Common myeloid progenitor, CD34-positive (primary cell): ENCODE measurements around the gene SYT13.
"Not testable (repeated sequence)": the region's sequence is repeated elsewhere in the genome, so short reads cannot be mapped to it uniquely, and the experiment has no call there.

ENCODE experiments used
- CTCF ChIA-PET: fragments of 350-600 bp; sonication (Branson Sonifier 250); formaldehyde crosslinking; loops from one replicate; lab custom pipeline; 2021; ENCODE audit warnings: antibody characterized with exemption; lab: Charles Lee
- POLR2A ChIA-PET: fragments of 350-600 bp; sonication (Branson Sonifier 250); formaldehyde crosslinking; loops from one replicate; lab custom pipeline; 2021; ENCODE audit warnings: antibody characterized with exemption; lab: Charles Lee
- DNase-seq, 3 donors: peaks; one replicate each; pipeline versions ENCODE4 v3.0.0 to v3.0.0-alpha.2; 2013
- H3K27ac ChIP-seq, 2 experiments: 1 replicate in 1 of 2; 2 replicates in 1 of 2; pipeline ENCODE4 v1.7.0; 2013; ENCODE audit warnings: inconsistent platforms in 2 of 2, low read length in 2 of 2, mild to moderate bottlenecking in 2 of 2, low read depth in 1 of 2, moderate library complexity in 1 of 2; ENCODE audit not compliant: severe bottlenecking in 2 of 2, insufficient read depth in 1 of 2, poor library complexity in 1 of 2
- H3K27me3 ChIP-seq, 5 experiments: replicated peaks in 2 of 5; 1 replicate in 3 of 5; 2 replicates in 2 of 5; pipeline versions ENCODE4 v1.6.1 to v1.7.0; 2013; ENCODE audit warnings: low read length in 4 of 5, mild to moderate bottlenecking in 2 of 5, moderate library complexity in 2 of 5, inconsistent platforms in 1 of 5; ENCODE audit not compliant: insufficient read depth in 5 of 5, control insufficient read depth in 4 of 5
- H3K36me3 ChIP-seq, 4 experiments: 1 replicate in 2 of 4; 2 replicates in 2 of 4; pipeline versions ENCODE4 v1.6.1 to v1.7.0; 2013; ENCODE audit warnings: low read length in 3 of 4, control low read depth in 1 of 4, mild to moderate bottlenecking in 1 of 4; ENCODE audit not compliant: control insufficient read depth in 4 of 4, insufficient read depth in 4 of 4
- H3K4me1 ChIP-seq, 4 experiments: 1 replicate in 3 of 4; 2 replicates in 1 of 4; pipeline versions ENCODE4 v1.6.1 to v1.7.1; 2013; ENCODE audit warnings: low read length in 3 of 4, mild to moderate bottlenecking in 3 of 4, control low read depth in 1 of 4, inconsistent platforms in 1 of 4, moderate library complexity in 1 of 4; ENCODE audit not compliant: control insufficient read depth in 4 of 4, insufficient read depth in 4 of 4; ENCODE audit errors: control extremely low read depth in 1 of 4
- H3K4me3 ChIP-seq, 7 experiments: 1 replicate in 4 of 7; 2 replicates in 3 of 7; pipeline versions ENCODE4 v1.5.1 to v1.7.0; 2013; ENCODE audit warnings: mild to moderate bottlenecking in 7 of 7, low read length in 6 of 7, moderate library complexity in 6 of 7, inconsistent platforms in 2 of 7, low read depth in 2 of 7, control low read depth in 1 of 7; ENCODE audit not compliant: insufficient read depth in 4 of 7, control insufficient read depth in 1 of 7; ENCODE audit errors: extremely low read depth in 1 of 7
- H3K9me3 ChIP-seq, 5 experiments: 1 replicate in 4 of 5; 2 replicates in 1 of 5; pipeline versions ENCODE4 v1.6.1 to v1.7.1; 2013; ENCODE audit warnings: low read length in 4 of 5, mild to moderate bottlenecking in 2 of 5, inconsistent platforms in 1 of 5, low read depth in 1 of 5, moderate library complexity in 1 of 5; ENCODE audit not compliant: control insufficient read depth in 4 of 5, insufficient read depth in 2 of 5; ENCODE audit errors: control extremely low read depth in 1 of 5
- WGBS: methylation state at CpG from one replicate; pipeline ENCODE4 v1.1.5; 2013; ENCODE audit not compliant: insufficient coverage; 5-methylcytosine and 5-hydroxymethylcytosine counted together

SYT13 gene

DNA sequence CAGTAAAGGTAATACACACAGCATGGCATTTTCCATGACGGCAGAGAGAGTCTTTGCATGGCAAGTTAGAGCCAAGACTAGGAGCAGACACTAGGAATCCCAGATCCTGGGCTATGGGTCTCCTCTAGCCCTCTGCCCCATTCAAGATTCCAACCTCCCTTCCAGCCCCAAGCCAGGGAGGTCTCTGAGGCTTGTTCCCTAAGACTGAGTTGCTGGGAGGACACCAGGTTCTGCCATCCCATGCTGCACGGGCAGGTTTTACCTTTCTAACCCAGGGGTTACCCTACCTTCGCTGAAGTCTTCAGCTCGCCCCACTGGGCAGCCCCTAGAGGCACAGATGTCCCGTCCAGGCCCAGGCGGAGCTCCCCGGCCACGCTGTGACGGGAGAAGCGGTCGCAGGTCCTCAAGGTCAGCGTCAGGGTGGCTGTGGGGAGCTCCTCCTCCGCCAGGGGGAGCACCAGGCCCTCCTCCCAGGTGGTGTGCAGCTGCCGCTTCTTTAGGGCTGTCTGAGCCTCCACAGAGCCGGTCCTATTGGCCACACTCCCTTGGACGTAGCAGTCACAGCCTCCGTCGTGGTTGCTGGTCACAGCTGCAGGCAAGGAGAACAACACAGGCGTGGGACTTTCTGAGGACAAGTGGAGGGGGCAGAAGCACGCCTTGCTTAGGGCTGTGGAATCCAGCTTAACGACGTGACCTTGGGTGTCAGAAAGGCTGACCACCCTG, 33.8 kb downstream of the SYT13 start:
- H3K4me1 ChIP-seq = no peaks in the 10 kb centered on the region
- ChIA-PET POLR2A (interaction anchor here (0.5 kb wide), 1 partner anchor 33 kb away, joined by 3 read pairs; no protein-coding TSS in a partner anchor), CTCF (interaction anchor here (0.6 to 1.6 kb wide), 7 partner anchors 9 to 143 kb away, joined by 3 to 8 read pairs (median 5); no protein-coding TSS in a partner anchor)
- no peaks in the 10 kb centered on the region for H3K9me3 ChIP-seq
- 79% methylated on average over 18 of the region's 22 CpGs for WGBS
- H3K4me3 ChIP-seq = no peak overlapping the region
- peaks cover 0 to 2% (median 0%) of the 10 kb centered on the region in 5 experiments for H3K27me3 ChIP-seq
- DNase-seq = peak; percentile 14 to 36 (median 29)
- no peak overlapping the region for H3K27ac ChIP-seq
- H3K36me3 ChIP-seq = no peaks in the 10 kb centered on the region

- no peak overlapping the region for H3K27ac ChIP-seq
- CTCF ChIA-PET = interaction anchor here (0.8 to 2.2 kb wide), 7 partner anchors 12 to 140 kb away, joined by 3 to 5 read pairs (median 3); no protein-coding TSS in a partner anchor
- H3K4me3 ChIP-seq = no peak overlapping the region
- no peaks in the 10 kb centered on the region for H3K9me3 ChIP-seq
- no peaks in the 10 kb centered on the region for H3K4me1 ChIP-seq
- peaks cover 0 to 2% (median 0%) of the 10 kb centered on the region in 5 experiments for H3K27me3 ChIP-seq
- 100% methylated on average over 1 of the region's 3 CpGs for WGBS
- no peak for DNase-seq
- no peaks in the 10 kb centered on the region for H3K36me3 ChIP-seq
- POLR2A ChIA-PET = no interaction called here
These were observed 36.0 kb downstream of the SYT13 start for GRCh38 chr11:45250035-45250718.

GRCh38 chr11:45249372-45249771, 36.8 kb downstream of the SYT13 start:
- H3K4me3 ChIP-seq, H3K27me3 ChIP-seq, H3K27ac ChIP-seq, DNase-seq, H3K4me1 ChIP-seq, H3K36me3 ChIP-seq, POLR2A ChIA-PET, H3K9me3 ChIP-seq: not testable (repeated sequence)
- CTCF ChIA-PET = interaction anchor here (1.0 to 2.2 kb wide), 2 partner anchors 11 to 139 kb away, joined by 3 to 5 read pairs; no protein-coding TSS in a partner anchor
- no CpG with 5 or more reads among the region's 1 CpG for WGBS

DNA sequence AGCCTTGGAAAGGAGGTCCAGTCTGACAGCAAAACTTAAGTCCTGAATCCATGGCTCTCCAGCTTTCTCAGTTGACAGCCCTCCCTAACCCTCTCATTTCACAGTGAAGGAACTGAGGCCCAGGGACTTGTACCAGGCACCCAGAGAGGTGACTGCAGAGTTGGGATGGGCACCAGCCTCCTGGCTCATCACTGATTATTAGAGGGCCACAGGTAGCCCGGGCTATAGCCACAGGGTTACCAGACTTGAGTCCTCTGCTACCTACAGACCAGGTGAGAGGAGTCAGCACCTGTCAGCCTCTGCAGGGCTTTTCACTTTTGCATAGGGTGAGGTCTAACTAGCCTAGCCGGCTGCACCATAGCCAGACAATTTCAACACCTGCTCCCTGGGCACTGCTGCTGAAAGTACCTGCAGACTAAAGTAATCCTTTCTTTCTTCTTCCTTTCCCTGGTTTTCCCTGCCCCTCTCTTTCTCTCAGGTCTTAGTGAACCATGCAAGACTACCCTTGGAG, 37.6 kb downstream of the SYT13 start:
- WGBS = 88% methylated on average over 1 of the region's 2 CpGs
- ChIA-PET POLR2A (no interaction called here), CTCF (interaction anchor here (1.3 to 6.7 kb wide), 2 partner anchors 13 to 15 kb away, joined by 5 to 26 read pairs; no protein-coding TSS in a partner anchor)
- Histone ChIP-seq H3K27me3 (no peaks in the 10 kb centered on the region), H3K27ac (no peak overlapping the region), H3K4me1 (no peaks in the 10 kb centered on the region), H3K4me3 (no peak overlapping the region), H3K9me3 (no peaks in the 10 kb centered on the region), H3K36me3 (no peaks in the 10 kb centered on the region)
- no peak for DNase-seq

DNA sequence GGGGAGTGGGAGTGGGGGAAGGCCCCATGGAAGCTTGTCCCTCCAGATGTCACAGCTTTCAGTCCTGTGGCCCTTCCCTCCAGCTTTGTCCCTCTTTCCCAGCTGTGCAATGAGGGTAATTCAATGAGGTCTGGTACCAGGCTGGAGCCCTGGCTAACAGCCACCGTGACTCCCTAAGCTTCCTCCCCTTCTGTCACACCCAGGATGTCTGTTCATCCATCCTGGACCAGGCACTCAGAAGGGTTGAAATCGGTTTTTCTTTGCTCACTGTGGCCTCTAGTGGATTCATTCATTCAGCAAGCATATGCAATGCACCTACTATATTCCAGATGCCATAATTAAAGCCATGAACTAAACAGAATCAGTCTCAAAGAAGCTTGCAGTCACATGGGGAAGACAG, 38.7 kb downstream of the SYT13 start:
- ChIA-PET CTCF (interaction anchor here (0.9 to 6.7 kb wide), 7 partner anchors 8 to 39 kb away, joined by 3 to 26 read pairs (median 4); partner anchors contain the start of gene SYT13), POLR2A (no interaction called here)
- H3K27ac ChIP-seq = no peak overlapping the region
- H3K4me3 ChIP-seq = no peak overlapping the region
- no peaks in the 10 kb centered on the region for H3K9me3 ChIP-seq
- no peaks in the 10 kb centered on the region for H3K27me3 ChIP-seq
- DNase-seq = no peak
- H3K4me1 ChIP-seq = no peaks in the 10 kb centered on the region
- H3K36me3 ChIP-seq = no peaks in the 10 kb centered on the region
- 43% methylated on average over 2 of the region's 2 CpGs for WGBS

DNA sequence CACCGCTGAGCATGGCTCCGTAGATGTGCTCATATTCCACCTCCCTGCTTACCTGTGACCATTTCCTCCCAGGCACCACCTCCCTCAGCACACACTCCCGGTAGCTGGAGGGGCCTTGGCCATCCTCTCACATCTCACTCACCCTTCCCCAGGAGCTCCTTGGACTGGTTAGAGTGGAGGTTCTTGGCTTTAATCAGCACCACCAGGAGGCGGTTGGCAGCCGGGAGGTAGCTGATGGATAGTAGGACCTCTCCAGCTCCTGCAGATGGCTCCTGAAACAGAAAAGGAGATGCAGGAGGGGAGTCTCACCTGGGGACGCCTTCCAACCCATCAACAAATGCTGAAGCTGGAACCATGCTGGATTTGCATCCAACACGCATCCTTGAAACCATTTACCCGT, 39.9 kb downstream of the SYT13 start:
- no peak overlapping the region for H3K4me3 ChIP-seq
- no peaks in the 10 kb centered on the region for H3K27me3 ChIP-seq
- no peaks in the 10 kb centered on the region for H3K4me1 ChIP-seq
- no peak for DNase-seq
- no peaks in the 10 kb centered on the region for H3K36me3 ChIP-seq
- H3K27ac ChIP-seq = no peak overlapping the region
- ChIA-PET CTCF (interaction anchor here (1.0 to 6.7 kb wide), 7 partner anchors 9 to 33 kb away, joined by 3 to 26 read pairs (median 4); no protein-coding TSS in a partner anchor), POLR2A (no interaction called here)
- no peaks in the 10 kb centered on the region for H3K9me3 ChIP-seq
- 100% methylated on average over 5 of the region's 8 CpGs for WGBS
